Endothelial cell (in vitro differentiated cells): ENCODE data around the gene USP5. TPM values are rescaled to one million over a fixed set of nuclear protein-coding genes. Genes with fewer than 3 reads are reported as not detected.
A peak's percentile ranks its signal among the peaks of the same experiment; 100 is the strongest.

ENCODE experiments used
- DNase-seq: peaks from one replicate; pipeline ENCODE4 v3.0.0; 2021; ENCODE audit warnings: low spot score
- H3K27ac Mint-ChIP-seq: one replicate; pipeline ENCODE4 v1.8.0; 2021; ENCODE audit warnings: mixed read lengths, inconsistent platforms; ENCODE audit not compliant: unreplicated experiment
- H3K27me3 Mint-ChIP-seq: one replicate; pipeline ENCODE4 v1.8.0; 2021; ENCODE audit warnings: mild to moderate bottlenecking, moderate library complexity, mixed read lengths, inconsistent platforms; ENCODE audit not compliant: unreplicated experiment
- H3K36me3 Mint-ChIP-seq: one replicate; pipeline ENCODE4 v1.8.0; 2021; ENCODE audit warnings: mild to moderate bottlenecking, low read depth, mixed read lengths, inconsistent platforms; ENCODE audit not compliant: unreplicated experiment
- H3K4me1 Mint-ChIP-seq: one replicate; pipeline ENCODE4 v1.8.0; 2021; ENCODE audit warnings: mild to moderate bottlenecking, mixed read lengths, inconsistent platforms; ENCODE audit not compliant: unreplicated experiment
- H3K4me3 Mint-ChIP-seq: one replicate; pipeline ENCODE4 v1.8.0; 2021; ENCODE audit warnings: mild to moderate bottlenecking, mixed read lengths, inconsistent platforms; ENCODE audit not compliant: unreplicated experiment
- H3K9me3 Mint-ChIP-seq: one replicate; pipeline ENCODE4 v1.8.0; 2021; ENCODE audit warnings: mixed read lengths, inconsistent platforms; ENCODE audit not compliant: unreplicated experiment
- long read RNA-seq: library from polyadenylated mRNA; unstranded; transcript quantifications from one replicate; pipeline ENCODE4 v2.0.0, GENCODE V29; 2020; ENCODE audit not compliant: unreplicated experiment
- total RNA-seq: library from RNA; stranded (reverse); fragmentation: NEBNext Ultra II Directional; extraction: Animal tissue kit (Norgen Biotek cat#: 25700); gene quantifications from one replicate; pipeline ENCODE4 v1.2.1, GENCODE V29; 2021; ENCODE audit not compliant: unreplicated experiment
- TF ChIP-seq, protein P1 (sequence below): fragments of 200-600 bp; sonication (generic); IDR thresholded peaks from one replicate; pipeline ENCODE4 v1.5.0; 2021; ENCODE audit warnings: antibody characterized with exemption; ENCODE audit not compliant: unreplicated experiment

Gene USP5
- 119 TPM for total RNA-seq
- long read RNA-seq, transcript USP5-202 (20 exons, 3,083 nt) = major isoform, 39 of 44 reads
- long read RNA-seq, partial matches to known transcripts = 2 of 44 reads
- long read RNA-seq, other reads (novel, unspliced or antisense) = 2 of 44 reads

- H3K27me3 Mint-ChIP-seq = peaks cover 10% of the 10 kb centered on the region
- H3K27ac Mint-ChIP-seq = peak within 1 kb of the TSS; percentile 90
- peaks cover 31% of the 10 kb centered on the region for H3K4me1 Mint-ChIP-seq
- peak; percentile 98 for DNase-seq
- peaks cover 38% of the 10 kb centered on the region for H3K36me3 Mint-ChIP-seq
- H3K4me3 Mint-ChIP-seq = peak within 1 kb of the TSS; percentile 99
- H3K9me3 Mint-ChIP-seq = no peaks in the 10 kb centered on the region
- TF ChIP-seq, protein P1, sequence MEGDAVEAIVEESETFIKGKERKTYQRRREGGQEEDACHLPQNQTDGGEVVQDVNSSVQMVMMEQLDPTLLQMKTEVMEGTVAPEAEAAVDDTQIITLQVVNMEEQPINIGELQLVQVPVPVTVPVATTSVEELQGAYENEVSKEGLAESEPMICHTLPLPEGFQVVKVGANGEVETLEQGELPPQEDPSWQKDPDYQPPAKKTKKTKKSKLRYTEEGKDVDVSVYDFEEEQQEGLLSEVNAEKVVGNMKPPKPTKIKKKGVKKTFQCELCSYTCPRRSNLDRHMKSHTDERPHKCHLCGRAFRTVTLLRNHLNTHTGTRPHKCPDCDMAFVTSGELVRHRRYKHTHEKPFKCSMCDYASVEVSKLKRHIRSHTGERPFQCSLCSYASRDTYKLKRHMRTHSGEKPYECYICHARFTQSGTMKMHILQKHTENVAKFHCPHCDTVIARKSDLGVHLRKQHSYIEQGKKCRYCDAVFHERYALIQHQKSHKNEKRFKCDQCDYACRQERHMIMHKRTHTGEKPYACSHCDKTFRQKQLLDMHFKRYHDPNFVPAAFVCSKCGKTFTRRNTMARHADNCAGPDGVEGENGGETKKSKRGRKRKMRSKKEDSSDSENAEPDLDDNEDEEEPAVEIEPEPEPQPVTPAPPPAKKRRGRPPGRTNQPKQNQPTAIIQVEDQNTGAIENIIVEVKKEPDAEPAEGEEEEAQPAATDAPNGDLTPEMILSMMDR = no peak
Observed at GRCh38 chr12:6851921-6852650, at the start of gene USP5. Gene USP5 (plus strand): TSS chr12:6852150. CDS start chr12:6852180, 30 bp downstream.

GRCh38 chr12:6807170-6807569 is 44.8 kb upstream of the USP5 start:
- H3K4me1 Mint-ChIP-seq = peaks cover 19% of the 10 kb centered on the region
- H3K36me3 Mint-ChIP-seq = peaks cover 6% of the 10 kb centered on the region
- H3K9me3 Mint-ChIP-seq = no peaks in the 10 kb centered on the region
- no peak overlapping the region for H3K27ac Mint-ChIP-seq
- TF ChIP-seq, protein P1 = no peak
- no peak for DNase-seq
- peaks cover 1% of the 10 kb centered on the region for H3K27me3 Mint-ChIP-seq
- no peak overlapping the region for H3K4me3 Mint-ChIP-seq

GRCh38 chr12:6809056-6809455 is 42.9 kb upstream of the USP5 start:
- peak overlapping the region; percentile 88 for H3K27ac Mint-ChIP-seq
- peaks cover 2% of the 10 kb centered on the region for H3K27me3 Mint-ChIP-seq
- H3K36me3 Mint-ChIP-seq = peaks cover 6% of the 10 kb centered on the region
- TF ChIP-seq, protein P1 = no peak
- DNase-seq = no peak
- H3K4me3 Mint-ChIP-seq = no peak overlapping the region
- H3K9me3 Mint-ChIP-seq = no peaks in the 10 kb centered on the region
- H3K4me1 Mint-ChIP-seq = peaks cover 19% of the 10 kb centered on the region

- no peak for DNase-seq
- peaks cover 23% of the 10 kb centered on the region for H3K4me1 Mint-ChIP-seq
- peaks cover 8% of the 10 kb centered on the region for H3K36me3 Mint-ChIP-seq
- TF ChIP-seq, protein P1 = no peak
- H3K27me3 Mint-ChIP-seq = peaks cover 5% of the 10 kb centered on the region
- no peak overlapping the region for H3K27ac Mint-ChIP-seq
- no peak overlapping the region for H3K4me3 Mint-ChIP-seq
- no peaks in the 10 kb centered on the region for H3K9me3 Mint-ChIP-seq
Observed at GRCh38 chr12:6810758-6811157, 41.2 kb upstream of the USP5 start.

DNA sequence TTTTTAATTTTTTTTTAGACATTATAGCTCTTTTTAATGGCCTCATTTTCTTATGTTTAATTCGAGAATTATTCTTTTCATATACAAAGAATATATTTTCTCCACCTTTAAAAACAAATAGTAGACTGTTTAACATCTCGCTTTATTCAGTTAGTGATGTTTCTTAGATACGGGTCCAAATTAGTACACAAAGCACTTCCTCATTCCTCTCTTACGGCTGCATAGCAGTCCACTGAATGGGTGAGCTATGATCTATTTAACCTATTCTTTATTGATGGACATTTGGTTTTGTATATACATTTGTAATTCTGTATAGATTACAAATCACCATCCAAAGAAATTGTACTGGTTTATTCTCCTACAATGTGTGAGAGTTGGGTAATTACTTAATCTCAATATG is 38.6 kb upstream of the USP5 start:
- H3K27ac Mint-ChIP-seq = no peak overlapping the region
- no peak for DNase-seq
- TF ChIP-seq, protein P1 = no peak
- H3K27me3 Mint-ChIP-seq = peaks cover 16% of the 10 kb centered on the region
- peaks cover 16% of the 10 kb centered on the region for H3K36me3 Mint-ChIP-seq
- H3K4me1 Mint-ChIP-seq = peaks cover 41% of the 10 kb centered on the region
- H3K4me3 Mint-ChIP-seq = no peak overlapping the region
- no peaks in the 10 kb centered on the region for H3K9me3 Mint-ChIP-seq
